K562 (cell line): Measurements from ENCODE around the gene COL13A1. TPM values are rescaled to one million over a fixed set of nuclear protein-coding genes. Genes with fewer than 3 reads are reported as not detected.

ENCODE experiments used
- ATAC-seq: fragments of 200-7000 bp; cut with Tn5 transposase; 3 replicates; pipeline ENCODE4 v1.9.1; 2020; ENCODE audit warnings: moderate library complexity
- BruUV-seq: library from RNA; stranded (reverse); fragments of 400-500 nt; replicated peaks from 2 replicates; lab custom pipeline; 2021; lab: Mats Ljungman, UMichigan
- CTCF ChIA-PET: fragments of 300-600 bp; formaldehyde crosslinking; extraction: SDS; loops from one replicate; lab custom pipeline; 2021; ENCODE audit warnings: low intra/inter-chr PET ratio; lab: Yijun Ruan, JAX
- POLR2A ChIA-PET: fragments of 300-600, 350-650 bp; sonication (Branson Sonifier 250); formaldehyde crosslinking; extraction: SDS; loops from one replicate; lab custom pipeline; 2021; ENCODE audit warnings: antibody characterized with exemption, inconsistent platforms; lab: Yijun Ruan, JAX
- DNase-seq, 4 experiments: peaks; one replicate each; pipeline versions ENCODE4 v3.0.0 to v3.0.0-alpha.2; 2011 to 2018; ENCODE audit warnings: low spot score in 3 of 4, mixed read lengths in 3 of 4; ENCODE audit errors: extremely low read depth in 1 of 4
- FAIRE-seq: peaks from 2 replicates; lab custom pipeline; 2011; peaks lifted over from hg19 to GRCh38; lab: Jason Lieb, UNC
- H2AFZ ChIP-seq: 2 replicates; pipeline ENCODE4 v1.6.0; 2011; ENCODE audit warnings: low read depth, low read length, control low read depth, inconsistent platforms
- H3K27ac ChIP-seq: fragments of 200-600 bp; 3 replicates; pipeline ENCODE4 v1.8.0; 2011; ENCODE audit warnings: low read depth, mild to moderate bottlenecking, control low read depth, inconsistent platforms, low read length, moderate library complexity, mixed read lengths; ENCODE audit errors: extremely low read depth
- H3K27me3 ChIP-seq, 2 experiments: fragments of 300-600 bp in 1 of 2; 2 replicates in 1 of 2; 3 replicates in 1 of 2; pipeline versions ENCODE4 v1.6.0 to v1.8.0; 2011; ENCODE audit warnings: inconsistent platforms in 2 of 2, low read length in 2 of 2, mild to moderate bottlenecking in 1 of 2, mixed read lengths in 1 of 2, moderate library complexity in 1 of 2; ENCODE audit not compliant: control insufficient read depth in 2 of 2, insufficient read depth in 2 of 2
- H3K36me3 ChIP-seq: fragments of 300-600 bp; 3 replicates; pipeline ENCODE4 v1.8.0; 2011; ENCODE audit warnings: mild to moderate bottlenecking, low read length, inconsistent platforms; ENCODE audit not compliant: control insufficient read depth, insufficient read depth
- H3K4me1 ChIP-seq, 2 experiments: fragments of 200-600 bp in 1 of 2; replicated peaks in 1 of 2; 2 replicates in 1 of 2; 3 replicates in 1 of 2; pipeline versions ENCODE4 v1.5.1 to v1.8.0; 2011; ENCODE audit warnings: inconsistent platforms in 2 of 2, low read length in 2 of 2, mild to moderate bottlenecking in 1 of 2, mixed read lengths in 1 of 2, moderate library complexity in 1 of 2; ENCODE audit not compliant: control insufficient read depth in 2 of 2, insufficient read depth in 2 of 2
- H3K4me2 ChIP-seq: 2 replicates; pipeline ENCODE4 v1.6.1; 2011; ENCODE audit warnings: low read length, control low read depth, inconsistent platforms, mixed read lengths; ENCODE audit not compliant: insufficient read depth
- H3K4me3 ChIP-seq: fragments of 200-600 bp; sonication (generic), shearing (Covaris generic); 2 replicates; pipeline ENCODE4 v1.5.1; 2016; ENCODE audit warnings: control low read depth, inconsistent platforms
- H3K79me2 ChIP-seq: fragments of 200-600 bp; 3 replicates; pipeline ENCODE4 v1.8.0; 2011; ENCODE audit warnings: low read length, inconsistent platforms; ENCODE audit not compliant: control insufficient read depth, insufficient read depth
- H3K9ac ChIP-seq, 2 experiments: 2 replicates each; pipeline versions ENCODE4 v1.6.0 to v1.6.1; 2011; ENCODE audit warnings: low read depth in 2 of 2, low read length in 2 of 2, control low read depth in 1 of 2, inconsistent platforms in 1 of 2, mild to moderate bottlenecking in 1 of 2, mixed read lengths in 1 of 2; ENCODE audit not compliant: insufficient read depth in 1 of 2
- H3K9me1 ChIP-seq: one replicate; pipeline ENCODE4 v1.6.0; 2011; ENCODE audit warnings: inconsistent platforms, mild to moderate bottlenecking, low read length, moderate library complexity; ENCODE audit not compliant: control insufficient read depth, insufficient read depth
- H3K9me3 ChIP-seq: replicated peaks from 2 replicates; pipeline ENCODE4 v1.5.1; 2011; ENCODE audit warnings: low read depth, low read length, inconsistent platforms; ENCODE audit not compliant: control insufficient read depth, insufficient read depth
- H4K20me1 ChIP-seq: replicated peaks from 2 replicates; pipeline ENCODE4 v1.6.1; 2011; ENCODE audit warnings: low read length, inconsistent platforms, mixed read lengths; ENCODE audit not compliant: control insufficient read depth, insufficient read depth
- CC2D1A ChIP-seq: fragments of 450-650 bp; IDR thresholded peaks from 2 replicates; pipeline ENCODE4 v1.6.1; 2017; ENCODE audit warnings: mild to moderate bottlenecking
- DACH1 ChIP-seq: fragments of 450-650 bp; IDR thresholded peaks from 2 replicates; pipeline ENCODE4 v1.6.1; 2018; ENCODE audit not compliant: partially characterized antibody
- DNMT1 ChIP-seq: fragments of 450-650 bp; IDR thresholded peaks from 2 replicates; pipeline ENCODE4 v1.6.1; 2016; ENCODE audit warnings: antibody characterized with exemption, mild to moderate bottlenecking
- MAZ ChIP-seq, 2 experiments: fragments of 450-650 bp in 1 of 2; sonication (generic) in 1 of 2; formaldehyde crosslinking; IDR thresholded peaks in 1 of 2; conservative IDR thresholded peaks in 1 of 2; 2 replicates each; pipeline versions ENCODE4 v1.4.0 to v1.5.0; 2020; ENCODE audit warnings: mild to moderate bottlenecking in 1 of 2, missing genetic modification reagents in 1 of 2
- NFE2 ChIP-seq: IDR thresholded peaks from 2 replicates; pipeline ENCODE4 v1.6.1; 2014; ENCODE audit warnings: antibody characterized with exemption, low read depth
- PHF8 ChIP-seq: fragments of 200-600 bp; sonication (generic); IDR thresholded peaks from 2 replicates; pipeline ENCODE4 v1.6.1; 2012; ENCODE audit warnings: mixed run types, mild to moderate bottlenecking, inconsistent platforms, low read length, moderate library complexity, borderline replicate concordance
- RAD21 ChIP-seq, 2 experiments: fragments of 250-450 bp in 1 of 2; fragments of 450-650 bp in 1 of 2; sonication (Bioruptor Pico) in 1 of 2; formaldehyde crosslinking in 1 of 2; IDR thresholded peaks in 1 of 2; conservative IDR thresholded peaks in 1 of 2; 2 replicates each; pipeline versions ENCODE4 v1.4.0 to v1.8.0; 2020 to 2022; ENCODE audit warnings: mild to moderate bottlenecking in 2 of 2, moderate library complexity in 1 of 2
- TRIM28 ChIP-seq: fragments of 450-650 bp; IDR thresholded peaks from 2 replicates; pipeline ENCODE4 v1.6.1; 2017
- ZNF165 ChIP-seq: fragments of 250-450 bp; sonication (Bioruptor Pico); IDR thresholded peaks from 2 replicates; pipeline ENCODE4 v1.4.0; 2020; ENCODE audit warnings: borderline replicate concordance
- ZNF175 ChIP-seq: fragments of 200-800 bp; sonication (Bioruptor generic); IDR thresholded peaks from 2 replicates; pipeline ENCODE4 v1.6.1; 2016; ENCODE audit warnings: low read depth, mild to moderate bottlenecking, missing genetic modification characterization, missing compliant biosample characterization
- ZNF57 ChIP-seq: fragments of 450-650 bp; formaldehyde crosslinking; IDR thresholded peaks from 2 replicates; pipeline ENCODE4 v1.4.0; 2020; ENCODE audit warnings: mild to moderate bottlenecking, moderate library complexity
- ZNF644 ChIP-seq: fragments of 200-800 bp; sonication (Bioruptor generic); IDR thresholded peaks from 2 replicates; pipeline ENCODE4 v1.6.1; 2016; ENCODE audit warnings: low read depth, missing genetic modification characterization, missing compliant biosample characterization
- ZNF695 ChIP-seq: fragments of 450-650 bp; formaldehyde crosslinking; IDR thresholded peaks from 2 replicates; pipeline ENCODE4 v1.4.0; 2020; ENCODE audit warnings: mild to moderate bottlenecking, moderate library complexity
- whole genome bisulfite sequencing: fragments of 100-300 bp; shearing (Covaris generic); methylation state at CpG from one replicate; pipeline ENCODE4 v1.1.6; 2016; ENCODE audit warnings: low coverage, mixed read lengths; ENCODE audit not compliant: insufficient coverage; ENCODE audit errors: missing lambda C conversion rate; 5-methylcytosine and 5-hydroxymethylcytosine counted together
- in situ Hi-C: fragments of 300-500 bp; cut with MboI; formaldehyde crosslinking; loops from 4 replicates; pipeline ENCODE4 v1.15.0; 2018; ENCODE audit warnings: inconsistent platforms, mixed read lengths
- intact Hi-C: fragments of 100-400 bp; cut with micrococcal nuclease; formaldehyde crosslinking; loops from 2 replicates; pipeline ENCODE4 v1.14.2; 2022
- polyA plus RNA-seq, 8 experiments: library from polyadenylated mRNA; depleted of rRNA in 4 of 8; stranded (reverse) in 5 of 8; unstranded in 3 of 8; fragments of >200 nt; fragmentation: Nextera tagmentation in 2 of 8; fragmentation: Illumina TruSeq in 1 of 8; extraction: Ambion mirVana in 2 of 8; extraction: Trizol in 1 of 8; gene quantifications; 2 replicates each; pipeline versions ENCODE4 v1.2.1 to v1.2.3, GENCODE V29; 2011 to 2014; ENCODE audit warnings: inconsistent platforms in 1 of 8, missing spikeins in 1 of 8
- total RNA-seq, 7 experiments: library from RNA; depleted of rRNA in 6 of 7; stranded (reverse); fragments of >200 nt in 6 of 7; fragmentation: Illumina TruSeq in 2 of 7; extraction: Trizol in 2 of 7; gene quantifications; 2 replicates each; pipeline versions ENCODE4 v1.2.1 to v1.2.3, GENCODE V29; 2011 to 2021; ENCODE audit warnings: low replicate concordance in 1 of 7
- TF ChIP-seq, protein P1 (sequence below): IDR thresholded peaks from 2 replicates; pipeline ENCODE4 v1.6.1; 2011; ENCODE audit warnings: borderline replicate concordance, low read depth, mild to moderate bottlenecking, moderate library complexity, low read length; ENCODE audit not compliant: insufficient read depth, poor library complexity, severe bottlenecking
- TF ChIP-seq, protein P2 (sequence below), 2 experiments: IDR thresholded peaks in 1 of 2; conservative IDR thresholded peaks in 1 of 2; 2 replicates each; pipeline ENCODE4 v1.6.1; 2016; ENCODE audit warnings: low read depth in 2 of 2, mild to moderate bottlenecking in 1 of 2, missing compliant biosample characterization in 1 of 2, missing genetic modification characterization in 1 of 2, moderate library complexity in 1 of 2
- TF ChIP-seq, protein P3 (sequence below): sonication (generic); formaldehyde crosslinking; IDR thresholded peaks from 2 replicates; pipeline ENCODE4 v1.8.0; 2022; ENCODE audit warnings: missing genetic modification reagents, mild to moderate bottlenecking, borderline replicate concordance
- TF ChIP-seq, protein P4 (sequence below): fragments of 250-450 bp; sonication (Bioruptor Pico); IDR thresholded peaks from 2 replicates; pipeline ENCODE4 v1.8.0; 2021; ENCODE audit warnings: moderate library complexity, mild to moderate bottlenecking, inconsistent platforms

COL13A1 gene
- total and polyA plus RNA-seq, 9 of the 15 experiments (the other 6 are each of a cell fraction or from before 2014, with no cell fraction given), result not detected

DNA sequence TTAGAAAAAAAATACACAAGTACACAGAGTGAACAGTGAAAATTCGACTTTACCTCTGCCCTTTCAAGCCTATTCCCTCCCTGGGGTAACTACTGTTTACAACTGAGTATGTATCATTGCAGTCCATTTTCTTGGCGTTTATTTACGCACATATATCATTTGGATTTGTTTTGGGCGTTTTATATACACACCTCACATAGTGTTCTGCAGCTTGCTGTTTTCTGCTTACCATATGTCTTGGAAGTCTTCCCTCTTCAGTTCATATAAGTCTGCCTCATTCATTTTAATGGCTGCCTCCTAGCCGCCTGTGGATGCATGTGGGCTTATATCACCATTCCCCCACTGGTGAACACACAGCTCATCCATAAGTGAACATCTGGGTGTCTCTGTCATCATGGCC lies 41.6 kb upstream of the COL13A1 start:
- H2AFZ ChIP-seq, result no peak overlapping the region
- FAIRE-seq, result no peak
- ATAC-seq, result no peak
- CTCF ChIA-PET, result no interaction called here
- no peak overlapping the region for H3K4me3 ChIP-seq
- BruUV-seq, result no TSS peak
- WGBS, result 0% methylated on average over 5 of the region's 5 CpGs
- H3K4me2 ChIP-seq, result no peak overlapping the region
- H3K36me3 ChIP-seq, result no peaks in the 10 kb centered on the region
- no peaks in the 10 kb centered on the region for H3K9me3 ChIP-seq
- POLR2A ChIA-PET, result no interaction called here
- no peaks in the 10 kb centered on the region; a peak in 1 of 5 replicates for H3K4me1 ChIP-seq
- H3K79me2 ChIP-seq, result no peaks in the 10 kb centered on the region
- H3K9ac ChIP-seq, result no peak overlapping the region
- H4K20me1 ChIP-seq, result peaks cover 7% of the 10 kb centered on the region; the same call in 1 of the 2 replicates
- no peak overlapping the region for H3K27ac ChIP-seq
- no peak for DNase-seq
- intact Hi-C loops, result no loop called here
- no peaks in the 10 kb centered on the region for H3K9me1 ChIP-seq
- peaks cover 3 to 33% of the 10 kb centered on the region in 2 experiments; a peak in 4 of 5 replicates for H3K27me3 ChIP-seq
- in situ Hi-C loops, result no loop called here
- no peak for TF ChIP-seq DNMT1
- TF ChIP-seq ZNF165 (CRISPR knock-in tag), result no peak
- no peak for TF ChIP-seq ZNF175 (CRISPR knock-in tag)
- TF ChIP-seq PHF8, result no peak
- TF ChIP-seq, protein P1, sequence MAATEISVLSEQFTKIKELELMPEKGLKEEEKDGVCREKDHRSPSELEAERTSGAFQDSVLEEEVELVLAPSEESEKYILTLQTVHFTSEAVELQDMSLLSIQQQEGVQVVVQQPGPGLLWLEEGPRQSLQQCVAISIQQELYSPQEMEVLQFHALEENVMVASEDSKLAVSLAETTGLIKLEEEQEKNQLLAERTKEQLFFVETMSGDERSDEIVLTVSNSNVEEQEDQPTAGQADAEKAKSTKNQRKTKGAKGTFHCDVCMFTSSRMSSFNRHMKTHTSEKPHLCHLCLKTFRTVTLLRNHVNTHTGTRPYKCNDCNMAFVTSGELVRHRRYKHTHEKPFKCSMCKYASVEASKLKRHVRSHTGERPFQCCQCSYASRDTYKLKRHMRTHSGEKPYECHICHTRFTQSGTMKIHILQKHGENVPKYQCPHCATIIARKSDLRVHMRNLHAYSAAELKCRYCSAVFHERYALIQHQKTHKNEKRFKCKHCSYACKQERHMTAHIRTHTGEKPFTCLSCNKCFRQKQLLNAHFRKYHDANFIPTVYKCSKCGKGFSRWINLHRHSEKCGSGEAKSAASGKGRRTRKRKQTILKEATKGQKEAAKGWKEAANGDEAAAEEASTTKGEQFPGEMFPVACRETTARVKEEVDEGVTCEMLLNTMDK, result no peak
- TF ChIP-seq ZNF644 (tag), result no peak
- TF ChIP-seq, protein P2, sequence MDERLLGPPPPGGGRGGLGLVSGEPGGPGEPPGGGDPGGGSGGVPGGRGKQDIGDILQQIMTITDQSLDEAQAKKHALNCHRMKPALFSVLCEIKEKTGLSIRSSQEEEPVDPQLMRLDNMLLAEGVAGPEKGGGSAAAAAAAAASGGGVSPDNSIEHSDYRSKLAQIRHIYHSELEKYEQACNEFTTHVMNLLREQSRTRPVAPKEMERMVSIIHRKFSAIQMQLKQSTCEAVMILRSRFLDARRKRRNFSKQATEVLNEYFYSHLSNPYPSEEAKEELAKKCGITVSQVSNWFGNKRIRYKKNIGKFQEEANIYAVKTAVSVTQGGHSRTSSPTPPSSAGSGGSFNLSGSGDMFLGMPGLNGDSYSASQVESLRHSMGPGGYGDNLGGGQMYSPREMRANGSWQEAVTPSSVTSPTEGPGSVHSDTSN (CRISPR knock-in tag; IDR thresholded peaks at IDR 0.05; ENCODE audit: low read depth), result no peak
- TF ChIP-seq, protein P2 (tag; conservative IDR thresholded peaks at IDR 0.05; ENCODE audit: low read depth), result no peak
- TF ChIP-seq, protein P3, sequence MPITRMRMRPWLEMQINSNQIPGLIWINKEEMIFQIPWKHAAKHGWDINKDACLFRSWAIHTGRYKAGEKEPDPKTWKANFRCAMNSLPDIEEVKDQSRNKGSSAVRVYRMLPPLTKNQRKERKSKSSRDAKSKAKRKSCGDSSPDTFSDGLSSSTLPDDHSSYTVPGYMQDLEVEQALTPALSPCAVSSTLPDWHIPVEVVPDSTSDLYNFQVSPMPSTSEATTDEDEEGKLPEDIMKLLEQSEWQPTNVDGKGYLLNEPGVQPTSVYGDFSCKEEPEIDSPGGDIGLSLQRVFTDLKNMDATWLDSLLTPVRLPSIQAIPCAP (CRISPR knock-in tag), result no peak
- TF ChIP-seq ZNF695 (CRISPR knock-in tag), result no peak
- TF ChIP-seq TRIM28, result no peak
- no peak for TF ChIP-seq ZNF57 (CRISPR knock-in tag)
- TF ChIP-seq MAZ (CRISPR knock-in tag; conservative IDR thresholded peaks at IDR 0.05 in 1 of 2, IDR thresholded peaks at IDR 0.05 in 1 of 2), result no peak
- TF ChIP-seq DACH1, result no peak
- no peak for TF ChIP-seq RAD21 (CRISPR knock-in tag; conservative IDR thresholded peaks at IDR 0.05 in 1 of 2, IDR thresholded peaks at IDR 0.05 in 1 of 2)
- no peak for TF ChIP-seq CC2D1A
- TF ChIP-seq, protein P4, sequence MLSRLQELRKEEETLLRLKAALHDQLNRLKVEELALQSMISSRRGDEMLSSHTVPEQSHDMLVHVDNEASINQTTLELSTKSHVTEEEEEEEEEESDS, result no peak
- TF ChIP-seq NFE2, result no peak
